Stimulated activated naive CD8-positive, alpha-beta T cell treated with anti-CD3 and anti-CD28 coated beads, Interleukin-15, Interleukin-2, amounts not matched to agents 100 ng/mL and 50 ng/mL, for 24 hours (primary cell): ENCODE results near the gene IDH3G.

Experiments used
- H3K27ac Mint-ChIP-seq: one replicate; pipeline ENCODE4 v1.8.0; 2021; ENCODE audit warnings: mild to moderate bottlenecking, mixed read lengths
- H3K27me3 Mint-ChIP-seq: one replicate; pipeline ENCODE4 v1.8.0; 2021; ENCODE audit warnings: mixed read lengths
- H3K36me3 Mint-ChIP-seq: one replicate; pipeline ENCODE4 v1.8.0; 2021; ENCODE audit warnings: low read depth, mixed read lengths
- H3K4me1 Mint-ChIP-seq: one replicate; pipeline ENCODE4 v1.8.0; 2021; ENCODE audit warnings: low read depth, mixed read lengths
- H3K4me3 Mint-ChIP-seq: one replicate; pipeline ENCODE4 v1.8.0; 2021; ENCODE audit warnings: mild to moderate bottlenecking, mixed read lengths
- H3K9me3 Mint-ChIP-seq: one replicate; pipeline ENCODE4 v1.8.0; 2021; ENCODE audit warnings: mixed read lengths

IDH3G gene

GRCh38 chrX:153784325-153784967 is 9.7 kb downstream of the IDH3G start:
- Mint-ChIP-seq H3K27me3 (no peaks in the 10 kb centered on the region), H3K4me3 (no peak overlapping the region), H3K4me1 (peaks cover 5% of the 10 kb centered on the region), H3K36me3 (peaks cover 6% of the 10 kb centered on the region), H3K27ac (no peak overlapping the region), H3K9me3 (no peaks in the 10 kb centered on the region)

GRCh38 chrX:153783378-153784013 is 10.7 kb downstream of the IDH3G start:
- Mint-ChIP-seq H3K36me3 (peaks cover 6% of the 10 kb centered on the region), H3K27ac (no peak overlapping the region), H3K27me3 (no peaks in the 10 kb centered on the region), H3K4me3 (no peak overlapping the region), H3K4me1 (peaks cover 5% of the 10 kb centered on the region), H3K9me3 (no peaks in the 10 kb centered on the region)

DNA sequence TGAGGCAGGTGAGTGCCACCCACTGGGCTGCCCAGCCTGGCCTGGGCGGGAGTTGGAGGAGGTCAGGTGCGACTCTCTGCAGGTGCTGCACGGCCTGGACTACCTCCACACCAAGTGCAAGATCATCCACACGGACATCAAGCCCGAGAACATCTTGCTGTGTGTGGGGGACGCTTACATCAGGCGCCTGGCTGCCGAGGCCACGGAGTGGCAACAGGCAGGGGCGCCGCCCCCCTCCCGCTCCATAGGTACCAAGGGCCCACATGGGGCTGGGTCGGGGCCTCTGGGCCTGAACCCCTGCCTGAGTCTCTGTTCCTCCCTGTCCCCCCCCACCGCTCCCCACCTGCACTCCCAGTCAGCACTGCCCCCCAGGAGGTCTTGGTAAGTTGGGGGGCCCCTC is 11.3 kb downstream of the IDH3G start:
- Mint-ChIP-seq H3K27me3 (no peaks in the 10 kb centered on the region), H3K27ac (no peak overlapping the region), H3K36me3 (peaks cover 6% of the 10 kb centered on the region), H3K9me3 (no peaks in the 10 kb centered on the region), H3K4me1 (peaks cover 5% of the 10 kb centered on the region), H3K4me3 (no peak overlapping the region)

DNA sequence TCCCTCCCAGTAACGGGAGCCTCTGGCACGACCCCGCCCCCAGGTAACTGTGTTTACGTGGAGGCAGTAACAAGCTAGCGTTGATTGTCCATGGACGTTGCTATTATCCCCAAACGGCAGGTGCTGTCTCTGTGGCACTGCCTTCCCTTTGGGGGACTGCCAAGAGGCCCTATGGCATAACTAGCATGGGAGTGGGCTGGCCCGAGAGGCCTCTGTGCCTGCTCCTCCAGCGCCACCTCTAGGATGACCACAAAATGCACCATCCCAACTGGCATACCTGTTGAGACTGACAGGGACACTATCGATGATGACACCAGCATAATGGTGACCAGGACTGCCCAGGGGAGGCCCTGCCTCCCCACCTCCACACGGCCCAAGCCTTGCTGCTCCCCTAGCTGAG is 11.9 kb downstream of the IDH3G start:
- H3K4me1 Mint-ChIP-seq = peaks cover 5% of the 10 kb centered on the region
- no peak overlapping the region for H3K27ac Mint-ChIP-seq
- no peaks in the 10 kb centered on the region for H3K9me3 Mint-ChIP-seq

GRCh38 chrX:153781428-153782047 is 12.6 kb downstream of the IDH3G start:
- H3K27me3 Mint-ChIP-seq = no peaks in the 10 kb centered on the region
- no peak overlapping the region for H3K4me3 Mint-ChIP-seq
- peaks cover 5% of the 10 kb centered on the region for H3K4me1 Mint-ChIP-seq
- H3K9me3 Mint-ChIP-seq = no peaks in the 10 kb centered on the region
- peaks cover 4% of the 10 kb centered on the region for H3K36me3 Mint-ChIP-seq
- no peak overlapping the region for H3K27ac Mint-ChIP-seq

More for the DNA sequence above, 11.9 kb downstream of the IDH3G start:
- H3K27me3 Mint-ChIP-seq = no peaks in the 10 kb centered on the region
- no peak overlapping the region for H3K4me3 Mint-ChIP-seq
- H3K36me3 Mint-ChIP-seq = peaks cover 6% of the 10 kb centered on the region

DNA sequence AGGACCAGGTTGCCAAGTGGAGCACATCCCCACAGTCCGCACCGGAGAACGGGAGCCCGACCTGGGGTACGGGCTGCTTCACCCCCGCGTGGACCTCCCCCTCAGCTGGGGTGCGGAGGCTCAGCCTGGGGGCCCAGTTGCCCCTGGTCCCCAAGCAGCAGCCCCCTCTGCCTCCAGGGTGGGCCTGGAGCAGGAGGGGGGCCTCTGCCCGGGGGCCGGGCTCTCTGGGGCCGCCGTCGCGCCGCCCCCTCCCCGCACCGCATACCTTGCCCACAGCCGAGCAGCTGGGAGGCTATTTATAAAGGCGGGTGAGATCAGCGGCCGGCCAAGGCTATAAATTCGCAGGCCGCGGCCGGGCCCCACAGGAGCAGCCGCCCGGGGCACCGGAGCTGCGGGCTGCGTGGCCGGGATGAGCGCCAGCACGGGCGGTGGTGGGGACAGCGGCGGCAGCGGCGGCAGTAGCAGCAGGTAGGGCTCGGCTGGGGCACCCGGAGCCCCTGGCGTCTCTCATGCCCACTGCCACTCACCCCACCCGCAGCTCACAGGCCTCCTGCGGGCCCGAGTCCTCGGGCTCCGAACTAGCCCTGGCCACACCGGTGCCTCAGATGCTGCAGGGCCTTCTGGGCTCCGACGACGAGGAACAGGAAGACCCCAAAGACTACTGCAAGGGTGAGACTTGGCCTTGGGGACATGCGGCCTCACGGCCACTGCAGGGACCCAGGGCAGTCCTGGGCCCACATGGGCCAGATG is 13.3 kb downstream of the IDH3G start, which contains the start of gene SRPK3:
SRPK3 (plus strand) TSS at position 364 of the 750 bp plus-strand sequence; CDS start at position 410, 46 bp downstream.
- no peak within 1 kb of the TSS for H3K27ac Mint-ChIP-seq

DNA sequence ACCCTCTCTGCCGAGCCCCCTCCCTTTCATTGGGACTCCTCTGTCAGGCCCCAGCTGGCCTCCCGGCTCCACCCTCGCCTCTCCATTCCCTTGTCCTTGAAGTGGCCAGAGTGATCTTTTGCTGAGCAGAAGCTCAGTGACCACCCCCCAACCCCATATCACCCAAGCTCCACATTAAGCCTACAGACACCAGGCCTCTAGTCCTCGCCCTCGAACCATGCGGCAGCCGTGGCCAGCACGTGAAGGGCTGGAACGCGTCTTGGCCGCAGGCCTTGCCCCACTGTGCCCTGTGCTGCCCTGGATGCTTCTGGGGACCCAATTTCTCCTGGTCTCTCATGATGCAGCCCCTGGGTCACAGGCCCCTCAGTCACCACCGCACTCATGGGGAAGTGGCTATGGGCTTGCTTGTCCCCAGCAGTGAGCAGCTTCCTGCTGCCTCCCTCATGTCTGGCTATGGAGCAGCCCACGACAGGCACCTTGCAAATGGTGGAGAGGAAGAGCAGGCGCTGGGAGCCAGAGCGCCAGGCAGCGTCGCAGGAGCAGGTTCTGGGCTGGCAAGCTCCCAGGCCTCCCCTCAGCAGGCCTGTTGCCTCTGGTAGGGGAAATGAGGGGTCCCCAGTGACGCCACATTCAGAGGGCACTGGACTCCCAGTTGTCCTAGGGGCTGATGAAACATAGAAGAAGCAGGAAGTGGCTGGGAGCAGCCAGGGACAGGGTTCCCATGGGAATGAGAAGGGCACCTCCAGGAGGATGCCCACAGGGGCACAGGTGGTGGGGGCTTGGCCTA is 14.1 kb downstream of the IDH3G start:
- Mint-ChIP-seq H3K4me3 (no peak overlapping the region), H3K27me3 (no peaks in the 10 kb centered on the region), H3K4me1 (peaks cover 5% of the 10 kb centered on the region), H3K9me3 (no peaks in the 10 kb centered on the region), H3K27ac (no peak overlapping the region), H3K36me3 (no peaks in the 10 kb centered on the region)

More for the DNA sequence above, 13.3 kb downstream of the IDH3G start, which contains the start of gene SRPK3:
- Mint-ChIP-seq H3K4me3 (no peak within 1 kb of the TSS), H3K4me1 (peaks cover 5% of the 10 kb centered on the region), H3K9me3 (no peaks in the 10 kb centered on the region), H3K27me3 (no peaks in the 10 kb centered on the region), H3K36me3 (no peaks in the 10 kb centered on the region)

GRCh38 chrX:153778684-153779101 is 15.5 kb downstream of the IDH3G start:
- no peaks in the 10 kb centered on the region for H3K27me3 Mint-ChIP-seq
- H3K27ac Mint-ChIP-seq = no peak overlapping the region
- peaks cover 5% of the 10 kb centered on the region for H3K4me1 Mint-ChIP-seq
- no peaks in the 10 kb centered on the region for H3K9me3 Mint-ChIP-seq
- H3K36me3 Mint-ChIP-seq = no peaks in the 10 kb centered on the region
- no peak overlapping the region for H3K4me3 Mint-ChIP-seq

DNA sequence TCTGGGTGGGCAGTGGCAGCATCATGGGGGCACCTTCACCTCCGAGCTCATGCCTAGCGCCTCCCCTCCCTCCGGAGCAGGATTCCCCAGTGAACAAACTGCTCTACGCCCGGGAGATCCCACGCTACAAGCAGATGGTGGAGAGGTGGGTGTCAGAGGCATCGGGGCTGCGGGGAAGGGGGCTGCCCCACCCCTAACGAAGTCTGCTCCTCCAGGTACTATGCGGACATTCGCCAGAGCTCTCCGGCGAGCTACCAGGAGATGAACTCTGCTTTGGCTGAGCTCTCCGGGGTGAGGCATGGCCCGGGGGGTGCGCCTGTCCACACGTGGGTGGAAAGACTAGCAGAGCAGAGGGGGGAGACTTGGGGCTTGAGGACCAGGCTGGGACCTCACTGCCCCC is 16.0 kb downstream of the IDH3G start:
- Mint-ChIP-seq H3K27me3 (no peaks in the 10 kb centered on the region), H3K36me3 (no peaks in the 10 kb centered on the region), H3K9me3 (no peaks in the 10 kb centered on the region), H3K27ac (no peak overlapping the region), H3K4me3 (no peak overlapping the region), H3K4me1 (peaks cover 5% of the 10 kb centered on the region)

GRCh38 chrX:153777261-153778090 is 16.7 kb downstream of the IDH3G start:
- Mint-ChIP-seq H3K36me3 (no peaks in the 10 kb centered on the region), H3K9me3 (no peaks in the 10 kb centered on the region), H3K27me3 (no peaks in the 10 kb centered on the region), H3K4me1 (peaks cover 5% of the 10 kb centered on the region), H3K4me3 (no peak overlapping the region), H3K27ac (no peak overlapping the region)

GRCh38 chrX:153776611-153777045 is 17.5 kb downstream of the IDH3G start:
- Mint-ChIP-seq H3K4me3 (no peak overlapping the region), H3K27me3 (no peaks in the 10 kb centered on the region), H3K4me1 (peaks cover 5% of the 10 kb centered on the region), H3K27ac (no peak overlapping the region), H3K36me3 (no peaks in the 10 kb centered on the region), H3K9me3 (no peaks in the 10 kb centered on the region)

- no peak overlapping the region for H3K27ac Mint-ChIP-seq
- no peaks in the 10 kb centered on the region for H3K27me3 Mint-ChIP-seq
- H3K9me3 Mint-ChIP-seq = no peaks in the 10 kb centered on the region
- no peak overlapping the region for H3K4me3 Mint-ChIP-seq
- H3K36me3 Mint-ChIP-seq = no peaks in the 10 kb centered on the region
- H3K4me1 Mint-ChIP-seq = peaks cover 5% of the 10 kb centered on the region
Observed at GRCh38 chrX:153776120-153776599, 18.0 kb downstream of the IDH3G start.

GRCh38 chrX:153775293-153776119 is 18.7 kb downstream of the IDH3G start:
- Mint-ChIP-seq H3K36me3 (no peaks in the 10 kb centered on the region), H3K27ac (no peak overlapping the region), H3K9me3 (no peaks in the 10 kb centered on the region), H3K27me3 (no peaks in the 10 kb centered on the region), H3K4me1 (peaks cover 5% of the 10 kb centered on the region), H3K4me3 (no peak overlapping the region)
